GM20000 (cell line): ENCODE results near the gene GREB1L.

Experiments
- DNase-seq: peaks from one replicate; pipeline ENCODE4 v3.0.0; 2012; ENCODE audit warnings: low spot score
- CTCF ChIP-seq: IDR thresholded peaks from 2 replicates; pipeline ENCODE4 v1.5.1; 2012; ENCODE audit warnings: mild to moderate bottlenecking, control low read depth; ENCODE audit errors: extremely low read depth, missing control alignments

GREB1L gene

GRCh38 chr18:21389283-21389682 is 147.3 kb downstream of the GREB1L start:
- TF ChIP-seq CTCF, result no peak

GRCh38 chr18:21389903-21390302 is 147.9 kb downstream of the GREB1L start:
- TF ChIP-seq CTCF, result no peak
- DNase-seq, result no peak

More at GRCh38 chr18:21389283-21389682, 147.3 kb downstream of the GREB1L start:
- DNase-seq, result no peak

GRCh38 chr18:21391074-21391673 is 149.1 kb downstream of the GREB1L start:
- no peak for DNase-seq
- TF ChIP-seq CTCF, result no peak

GRCh38 chr18:21393986-21394385 is 152.0 kb downstream of the GREB1L start:
- DNase-seq, result no peak
- TF ChIP-seq CTCF, result no peak

- DNase-seq, result no peak
- TF ChIP-seq CTCF, result no peak
Observed at GRCh38 chr18:21398121-21398520, 156.1 kb downstream of the GREB1L start.

GRCh38 chr18:21402272-21402671 is 160.2 kb downstream of the GREB1L start:
- no peak for DNase-seq
- no peak for TF ChIP-seq CTCF

- TF ChIP-seq CTCF, result no peak
- DNase-seq, result no peak
Observed at GRCh38 chr18:21404426-21404825, 162.4 kb downstream of the GREB1L start.
